GM18511 (cell line): ENCODE measurements around the gene HNRNPA2B1.
"Not testable (repeated sequence)": the region's sequence is repeated elsewhere in the genome, so short reads cannot be mapped to it uniquely, and the experiment has no call there.

ENCODE experiments used
- ATAC-seq: cut with Tn5 transposase; IDR thresholded peaks from one replicate; pipeline ENCODE4 v1.9.1; 2021; ENCODE audit warnings: mild to moderate bottlenecking, moderate library complexity; ENCODE audit not compliant: unreplicated experiment

Gene HNRNPA2B1

DNA sequence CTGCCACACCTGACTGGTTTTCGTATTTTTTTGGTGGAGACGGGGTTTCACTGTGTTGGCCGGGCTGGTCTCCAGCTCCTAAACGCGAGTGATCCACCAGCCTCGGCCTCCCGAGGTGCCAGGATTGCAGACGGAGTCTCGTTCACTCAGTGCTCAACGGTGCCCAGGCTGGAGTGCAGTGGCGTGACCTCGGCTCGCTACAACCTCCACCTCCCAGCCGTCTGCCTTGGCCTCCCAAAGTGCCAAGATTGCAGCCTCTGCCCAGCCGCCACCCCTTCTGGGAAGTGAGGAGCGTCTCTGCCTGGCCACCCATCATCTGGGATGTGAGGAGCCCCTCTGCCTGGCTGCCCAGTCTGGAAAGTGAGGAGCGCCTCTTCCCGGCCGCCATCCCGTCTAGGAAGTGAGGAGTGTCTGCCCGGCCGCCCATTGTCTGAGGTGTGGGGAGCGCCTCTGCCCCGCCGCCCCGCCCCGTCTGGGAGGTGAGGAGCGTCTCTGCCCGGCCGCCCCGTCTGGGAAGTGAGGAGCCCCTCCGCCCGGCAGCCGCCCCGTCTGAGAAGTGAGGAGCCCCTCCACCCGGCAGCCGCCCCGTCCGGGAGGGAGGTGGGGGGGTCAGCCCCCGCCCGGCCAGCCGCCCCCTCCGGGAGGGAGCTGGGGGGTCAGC is 52.8 kb downstream of the HNRNPA2B1 start:
- ATAC-seq, result not testable (repeated sequence)

DNA sequence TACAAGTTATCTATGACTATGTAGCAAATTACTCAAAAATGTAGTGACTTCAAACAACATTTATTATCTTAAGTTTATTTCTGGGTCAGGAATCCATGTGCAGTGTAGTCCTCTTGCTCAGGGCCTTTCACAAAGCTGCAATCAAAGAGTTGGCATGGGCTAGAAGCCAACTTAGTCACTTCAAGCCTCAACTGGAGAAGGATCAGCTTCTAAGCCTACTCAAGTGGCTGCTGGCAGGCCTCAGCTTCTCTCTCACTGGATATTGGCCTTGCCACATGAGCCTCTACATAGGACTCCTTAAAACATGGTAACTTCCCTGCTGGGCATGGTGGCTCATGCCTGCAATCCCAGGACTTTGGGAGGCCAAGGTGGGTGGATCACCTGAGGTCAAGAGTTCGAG is 53.5 kb downstream of the HNRNPA2B1 start:
- ATAC-seq, result no peak

DNA sequence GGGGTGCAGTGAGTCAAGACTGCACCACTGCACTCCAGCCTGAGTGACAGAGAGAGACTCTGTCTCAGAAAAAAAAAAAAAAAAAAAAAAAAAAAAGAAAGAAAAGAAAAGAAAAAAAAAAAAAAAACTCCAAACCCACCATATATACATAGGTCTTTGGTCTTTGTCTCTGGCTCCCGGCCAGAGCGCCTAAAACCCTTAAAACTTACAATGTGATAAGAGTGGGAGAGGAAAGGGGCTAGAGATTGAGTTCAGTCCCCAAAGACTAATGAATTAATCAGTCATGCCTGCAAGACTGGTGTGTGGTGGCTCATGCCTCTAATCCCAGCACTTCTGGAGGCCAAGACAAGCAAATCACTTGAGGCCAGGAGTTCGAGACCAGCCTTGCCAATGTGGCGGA is 55.3 kb downstream of the HNRNPA2B1 start:
- no peak for ATAC-seq

DNA sequence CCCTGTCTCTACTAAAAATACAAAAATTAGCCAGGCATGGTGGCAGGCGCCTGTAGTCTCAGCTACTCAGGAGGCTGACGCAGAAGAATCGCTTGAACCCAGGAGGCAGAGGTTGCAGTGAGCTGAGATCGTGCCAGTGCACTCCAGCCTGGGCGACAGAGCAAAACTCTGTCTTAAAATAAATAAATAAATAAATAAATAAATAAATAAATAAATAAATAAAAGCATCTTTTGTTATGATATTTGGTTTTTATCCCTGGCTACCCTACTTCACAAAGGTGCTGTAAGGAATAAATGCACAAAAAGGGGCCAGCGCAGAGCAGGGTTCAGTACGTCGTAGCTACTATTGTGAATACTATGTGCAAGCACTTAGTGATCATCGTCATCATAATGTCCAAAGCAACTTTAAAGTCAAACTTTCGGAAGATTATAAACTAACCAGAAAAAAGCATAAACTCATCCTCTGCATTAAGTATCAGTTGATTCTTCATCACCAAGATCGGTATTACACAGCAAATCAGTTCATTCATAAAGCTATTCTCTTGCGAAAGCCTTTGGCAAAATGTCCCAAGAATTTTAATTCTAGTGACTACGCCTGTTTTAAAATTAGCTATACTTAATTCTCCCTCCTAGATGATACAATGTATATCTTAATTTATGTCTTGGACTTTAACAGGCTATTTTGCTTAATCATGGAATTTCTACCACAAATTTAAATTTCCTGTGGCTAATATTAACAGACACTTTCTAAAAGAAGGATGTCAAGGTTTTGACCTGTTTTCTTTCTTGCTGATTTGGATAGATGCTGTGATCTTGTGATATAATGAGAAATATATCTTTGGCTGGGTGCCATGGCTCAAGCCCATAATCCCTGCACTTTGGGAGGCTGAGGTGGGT is 56.1 kb downstream of the HNRNPA2B1 start:
- ATAC-seq, result no peak

DNA sequence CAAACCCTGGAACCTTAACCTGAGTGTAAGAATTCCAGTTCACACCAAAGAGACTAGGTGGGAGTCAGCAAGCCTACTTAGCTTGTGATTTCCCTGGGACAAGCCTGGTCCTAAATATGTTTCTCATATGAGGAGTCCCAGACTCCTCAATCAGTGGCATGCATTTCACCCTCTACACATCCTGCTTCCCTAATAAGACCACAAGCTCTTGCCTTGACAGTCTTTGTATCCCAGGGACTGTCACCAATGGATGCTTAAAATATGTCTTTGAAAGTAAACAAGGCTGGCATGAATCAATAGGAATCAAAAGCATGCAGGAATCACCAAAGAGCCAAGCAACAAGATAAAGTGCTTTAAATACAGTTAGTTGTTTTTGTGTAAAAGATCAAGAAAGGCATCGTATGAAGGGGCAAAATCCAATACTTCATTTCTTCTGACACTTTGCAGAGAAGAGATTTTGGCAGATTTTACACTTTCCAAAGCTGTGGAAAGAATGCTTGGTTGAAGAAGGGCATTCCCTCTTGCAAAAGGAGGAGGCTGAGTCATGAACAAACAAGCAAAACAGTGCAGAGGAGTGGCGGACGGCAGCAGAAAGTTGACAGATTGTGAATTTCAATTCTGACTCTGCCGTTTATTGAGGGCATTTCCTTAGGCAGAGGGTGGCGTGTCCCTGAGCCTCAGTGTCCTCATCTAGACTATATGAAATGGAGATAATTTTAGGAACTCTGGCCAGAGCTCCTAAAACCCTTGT is 57.1 kb downstream of the HNRNPA2B1 start:
- ATAC-seq, result no peak

DNA sequence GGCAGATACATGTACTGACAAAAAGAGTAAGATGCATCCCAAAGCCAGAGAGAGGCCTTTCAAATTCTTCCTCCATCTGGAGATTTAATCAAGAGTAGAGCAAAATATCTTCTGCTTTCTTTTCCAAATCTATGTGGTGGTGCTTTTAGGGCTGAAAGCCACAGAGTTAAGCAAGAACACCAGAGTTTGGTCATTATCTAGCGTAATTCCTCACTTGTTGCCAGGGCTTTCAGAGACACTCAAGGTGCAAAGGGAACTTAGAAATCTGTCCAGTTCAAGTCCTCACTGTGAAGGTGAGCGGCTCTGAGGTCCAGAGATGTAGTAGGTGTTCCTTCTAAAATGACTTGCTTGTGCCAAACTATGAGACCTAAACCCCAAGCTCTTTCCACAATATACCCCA is 59.5 kb downstream of the HNRNPA2B1 start:
- ATAC-seq, result no peak

DNA sequence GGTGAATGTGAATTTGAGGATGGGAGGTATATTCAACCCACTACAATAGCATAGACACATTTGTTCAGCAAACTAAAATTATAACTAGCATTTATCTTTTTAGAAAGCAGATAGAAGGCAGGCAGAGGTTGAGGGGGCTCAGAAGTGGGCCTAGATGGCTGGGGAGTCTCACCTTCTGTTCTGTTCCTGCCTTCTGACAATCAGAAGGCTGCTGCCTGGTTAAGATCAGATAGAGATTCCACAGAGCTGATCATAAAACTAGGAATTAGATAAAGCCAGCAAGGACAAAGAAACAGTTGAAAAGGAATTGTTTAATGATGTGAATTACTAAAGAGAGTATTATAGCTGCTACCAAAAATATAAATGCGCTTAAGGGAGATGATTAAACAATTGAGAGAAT is 60.2 kb downstream of the HNRNPA2B1 start:
- no peak for ATAC-seq
